ENCODE results near the gene ASXL3.

Gene ASXL3

DNA sequence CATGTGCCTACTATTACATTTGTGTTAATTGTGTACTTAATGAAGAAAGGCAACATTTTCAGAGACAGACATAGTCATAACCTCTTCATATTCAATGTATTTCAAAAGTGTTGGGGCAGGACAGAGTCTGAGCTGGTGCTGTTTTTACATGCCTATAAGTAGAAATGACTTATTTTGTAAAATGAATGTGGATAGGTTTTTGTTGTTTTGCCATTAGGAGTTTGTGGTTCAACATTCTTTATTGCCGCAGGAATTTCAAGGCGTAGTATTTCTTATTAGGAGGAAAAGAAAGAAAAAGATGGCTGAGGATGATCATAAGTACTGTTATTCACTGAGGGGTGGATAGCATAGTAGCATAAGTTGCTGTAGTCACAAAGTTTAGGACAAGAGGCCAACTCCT is 21.2 kb upstream of the ASXL3 start:
- Histone ChIP-seq H3K4me1 (ENCODE audit: control insufficient read depth, low read length) (no peaks in the 10 kb centered on the region), H3K9me3 (ENCODE audit: control insufficient read depth, insufficient read depth, low read length) (no peaks in the 10 kb centered on the region), H3F3A (ENCODE audit: control insufficient read depth, insufficient read depth) (no peaks in the 10 kb centered on the region), H4K20me1 (ENCODE audit: control insufficient read depth, insufficient read depth, low read depth, low read length) (no peaks in the 10 kb centered on the region), H3K36me3 (ENCODE audit: control insufficient read depth, low read length) (no peaks in the 10 kb centered on the region), H3K9me2 (replicated peaks; ENCODE audit: control insufficient read depth, low read length) (no peaks in the 10 kb centered on the region), H3K27ac (ENCODE audit: low read depth, low read length) (no peak overlapping the region), H3K79me2 (ENCODE audit: control insufficient read depth, low read length) (no peaks in the 10 kb centered on the region), H3K4me2 (ENCODE audit: low read length) (no peak overlapping the region), H3K27me3 (ENCODE audit: control insufficient read depth, low read length) (no peaks in the 10 kb centered on the region), H3K4me3 (ENCODE audit: low read length) (no peak overlapping the region)
- TF ChIP-seq, protein P1, sequence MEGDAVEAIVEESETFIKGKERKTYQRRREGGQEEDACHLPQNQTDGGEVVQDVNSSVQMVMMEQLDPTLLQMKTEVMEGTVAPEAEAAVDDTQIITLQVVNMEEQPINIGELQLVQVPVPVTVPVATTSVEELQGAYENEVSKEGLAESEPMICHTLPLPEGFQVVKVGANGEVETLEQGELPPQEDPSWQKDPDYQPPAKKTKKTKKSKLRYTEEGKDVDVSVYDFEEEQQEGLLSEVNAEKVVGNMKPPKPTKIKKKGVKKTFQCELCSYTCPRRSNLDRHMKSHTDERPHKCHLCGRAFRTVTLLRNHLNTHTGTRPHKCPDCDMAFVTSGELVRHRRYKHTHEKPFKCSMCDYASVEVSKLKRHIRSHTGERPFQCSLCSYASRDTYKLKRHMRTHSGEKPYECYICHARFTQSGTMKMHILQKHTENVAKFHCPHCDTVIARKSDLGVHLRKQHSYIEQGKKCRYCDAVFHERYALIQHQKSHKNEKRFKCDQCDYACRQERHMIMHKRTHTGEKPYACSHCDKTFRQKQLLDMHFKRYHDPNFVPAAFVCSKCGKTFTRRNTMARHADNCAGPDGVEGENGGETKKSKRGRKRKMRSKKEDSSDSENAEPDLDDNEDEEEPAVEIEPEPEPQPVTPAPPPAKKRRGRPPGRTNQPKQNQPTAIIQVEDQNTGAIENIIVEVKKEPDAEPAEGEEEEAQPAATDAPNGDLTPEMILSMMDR (IDR thresholded peaks at IDR 0.05; ENCODE audit: low read depth, low read length, poor library complexity, severe bottlenecking), result no peak
- no peak for TF ChIP-seq EZH2phosphoT487 (IDR thresholded peaks at IDR 0.05; ENCODE audit: borderline replicate concordance, low read length)

DNA sequence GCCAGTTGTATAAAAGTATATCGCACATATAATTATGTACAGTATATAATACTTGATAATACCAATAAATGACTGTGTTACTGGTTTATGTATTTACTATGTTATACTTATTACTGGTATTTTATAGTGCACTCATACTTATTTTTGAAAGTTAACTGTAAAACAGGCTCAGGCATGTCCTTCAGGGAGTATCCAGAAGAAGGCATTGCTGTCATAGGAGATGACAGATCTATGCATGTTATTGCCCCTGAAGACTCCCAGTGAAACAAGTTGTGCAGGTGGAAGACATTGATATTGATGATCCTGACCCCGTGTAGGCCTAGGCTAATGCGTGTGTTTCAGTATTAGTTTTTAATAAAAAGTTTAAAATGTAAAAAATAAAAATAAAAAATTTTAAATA is 20.3 kb upstream of the ASXL3 start:
- Histone ChIP-seq H3K4me1 (ENCODE audit: control insufficient read depth, low read length) (no peaks in the 10 kb centered on the region), H4K20me1 (ENCODE audit: control insufficient read depth, insufficient read depth, low read depth, low read length) (no peaks in the 10 kb centered on the region), H3F3A (ENCODE audit: control insufficient read depth, insufficient read depth) (no peaks in the 10 kb centered on the region), H3K36me3 (ENCODE audit: control insufficient read depth, low read length) (no peaks in the 10 kb centered on the region), H3K27ac (ENCODE audit: low read depth, low read length) (no peak overlapping the region), H3K79me2 (ENCODE audit: control insufficient read depth, low read length) (no peaks in the 10 kb centered on the region), H3K9me2 (replicated peaks; ENCODE audit: control insufficient read depth, low read length) (no peaks in the 10 kb centered on the region), H3K4me3 (ENCODE audit: low read length) (no peak overlapping the region), H3K9me3 (ENCODE audit: control insufficient read depth, insufficient read depth, low read length) (no peaks in the 10 kb centered on the region), H3K27me3 (ENCODE audit: control insufficient read depth, low read length) (no peaks in the 10 kb centered on the region), H3K4me2 (ENCODE audit: low read length) (no peak overlapping the region)
- TF ChIP-seq, protein P1 (IDR thresholded peaks at IDR 0.05; ENCODE audit: low read depth, low read length, poor library complexity, severe bottlenecking), result no peak
- TF ChIP-seq EZH2phosphoT487 (IDR thresholded peaks at IDR 0.05; ENCODE audit: borderline replicate concordance, low read length), result no peak

DNA sequence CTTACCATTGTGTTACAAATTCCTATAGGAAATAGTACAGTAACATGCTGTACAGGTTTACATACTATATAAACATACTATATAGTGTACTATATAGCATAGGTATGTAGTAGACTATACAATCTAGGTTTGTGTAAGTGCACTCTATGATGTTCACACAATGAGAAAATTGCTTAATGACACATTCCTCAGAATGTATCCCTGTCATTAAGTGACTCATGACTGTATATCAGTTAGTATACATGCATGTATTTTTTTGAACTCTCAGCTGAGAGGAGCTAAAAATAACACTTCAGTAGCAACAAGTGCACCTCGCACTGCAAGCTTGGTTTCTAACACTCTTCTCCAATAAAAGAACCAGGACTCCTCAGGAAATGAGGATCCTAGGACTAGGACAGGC is 19.5 kb upstream of the ASXL3 start:
- no peaks in the 10 kb centered on the region for H3K79me2 ChIP-seq (ENCODE audit: control insufficient read depth, low read length)
- TF ChIP-seq EZH2phosphoT487 (IDR thresholded peaks at IDR 0.05; ENCODE audit: borderline replicate concordance, low read length), result no peak
- TF ChIP-seq, protein P1 (IDR thresholded peaks at IDR 0.05; ENCODE audit: low read depth, low read length, poor library complexity, severe bottlenecking), result no peak
- H4K20me1 ChIP-seq (ENCODE audit: control insufficient read depth, insufficient read depth, low read depth, low read length), result no peaks in the 10 kb centered on the region
- no peaks in the 10 kb centered on the region for H3K4me1 ChIP-seq (ENCODE audit: control insufficient read depth, low read length)
- H3K4me3 ChIP-seq (ENCODE audit: low read length), result no peak overlapping the region
- no peak overlapping the region for H3K27ac ChIP-seq (ENCODE audit: low read depth, low read length)
- H3K4me2 ChIP-seq (ENCODE audit: low read length), result no peak overlapping the region
- H3K36me3 ChIP-seq (ENCODE audit: control insufficient read depth, low read length), result no peaks in the 10 kb centered on the region
- H3K9me3 ChIP-seq (ENCODE audit: control insufficient read depth, insufficient read depth, low read length), result no peaks in the 10 kb centered on the region
- H3K9me2 ChIP-seq (replicated peaks; ENCODE audit: control insufficient read depth, low read length), result no peaks in the 10 kb centered on the region
- H3F3A ChIP-seq (ENCODE audit: control insufficient read depth, insufficient read depth), result no peaks in the 10 kb centered on the region
- no peaks in the 10 kb centered on the region for H3K27me3 ChIP-seq (ENCODE audit: control insufficient read depth, low read length)

Measured in DOHH2 (cell line).